ENCODE data around the gene DDX59. TPM values are rescaled to one million over a fixed set of nuclear protein-coding genes. Genes with fewer than 3 reads are reported as not detected.

The DDX59 gene
- total RNA-seq, 2 donors from 2014 or later = 19.5 to 28.1 TPM

DNA sequence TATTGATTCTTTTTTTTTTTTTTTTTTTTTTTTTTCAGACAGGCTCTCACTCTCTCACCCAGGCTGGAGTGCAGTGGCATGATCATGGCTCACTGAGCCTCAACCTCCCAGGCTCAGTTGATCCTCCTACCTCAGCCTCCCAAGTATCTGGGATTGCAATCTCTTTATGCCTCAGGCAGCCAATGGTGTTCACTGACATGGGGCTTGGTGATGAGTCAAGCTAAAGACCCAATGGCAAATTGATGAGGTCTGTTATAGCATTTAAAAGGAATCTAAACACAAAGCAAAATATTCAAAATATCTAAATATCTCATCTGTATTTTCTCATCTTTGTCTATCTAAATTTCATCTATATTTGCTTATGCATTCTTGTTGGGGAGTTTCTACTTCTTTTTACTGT lies 38.5 kb upstream of the DDX59 start:
- Histone ChIP-seq H3K9me3 (no peaks in the 10 kb centered on the region), H3K36me3 (no peaks in the 10 kb centered on the region), H3K4me1 (replicated peaks) (no peaks in the 10 kb centered on the region), H3K27me3 (replicated peaks; ENCODE audit: insufficient read depth) (no peaks in the 10 kb centered on the region), H3K4me3 (no peak overlapping the region), H3K27ac (no peak overlapping the region)
- no peak for DNase-seq (ENCODE audit: low spot score)
- TF ChIP-seq POLR2A (IDR thresholded peaks at IDR 0.05) (no peak), POLR2AphosphoS5 (IDR thresholded peaks at IDR 0.05) (no peak)
- TF ChIP-seq, protein P1, sequence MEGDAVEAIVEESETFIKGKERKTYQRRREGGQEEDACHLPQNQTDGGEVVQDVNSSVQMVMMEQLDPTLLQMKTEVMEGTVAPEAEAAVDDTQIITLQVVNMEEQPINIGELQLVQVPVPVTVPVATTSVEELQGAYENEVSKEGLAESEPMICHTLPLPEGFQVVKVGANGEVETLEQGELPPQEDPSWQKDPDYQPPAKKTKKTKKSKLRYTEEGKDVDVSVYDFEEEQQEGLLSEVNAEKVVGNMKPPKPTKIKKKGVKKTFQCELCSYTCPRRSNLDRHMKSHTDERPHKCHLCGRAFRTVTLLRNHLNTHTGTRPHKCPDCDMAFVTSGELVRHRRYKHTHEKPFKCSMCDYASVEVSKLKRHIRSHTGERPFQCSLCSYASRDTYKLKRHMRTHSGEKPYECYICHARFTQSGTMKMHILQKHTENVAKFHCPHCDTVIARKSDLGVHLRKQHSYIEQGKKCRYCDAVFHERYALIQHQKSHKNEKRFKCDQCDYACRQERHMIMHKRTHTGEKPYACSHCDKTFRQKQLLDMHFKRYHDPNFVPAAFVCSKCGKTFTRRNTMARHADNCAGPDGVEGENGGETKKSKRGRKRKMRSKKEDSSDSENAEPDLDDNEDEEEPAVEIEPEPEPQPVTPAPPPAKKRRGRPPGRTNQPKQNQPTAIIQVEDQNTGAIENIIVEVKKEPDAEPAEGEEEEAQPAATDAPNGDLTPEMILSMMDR (IDR thresholded peaks at IDR 0.05) = no peak
- intact Hi-C loops (cut with DNase I) = no loop called here

DNA sequence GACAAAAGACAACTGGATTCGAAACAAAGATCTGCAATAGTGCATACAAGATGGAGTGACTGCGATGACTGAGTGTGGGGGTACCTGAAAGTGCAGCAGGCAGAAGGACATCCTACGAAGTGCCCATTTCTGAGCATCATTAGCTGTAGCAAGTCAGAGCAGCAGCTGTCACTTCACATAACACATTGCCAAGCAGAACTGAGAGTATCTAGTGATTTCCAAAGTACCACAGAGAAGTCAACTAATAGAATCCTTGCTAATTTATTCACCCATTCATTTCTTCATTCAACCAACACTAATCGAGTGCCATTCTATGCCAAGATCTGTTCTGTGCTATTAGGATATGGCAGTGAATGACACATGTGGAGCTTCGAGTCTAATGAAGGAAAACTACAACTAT lies 37.4 kb upstream of the DDX59 start:
- H3K27me3 ChIP-seq (replicated peaks; ENCODE audit: insufficient read depth) = no peaks in the 10 kb centered on the region
- H3K4me3 ChIP-seq = no peak overlapping the region
- H3K9me3 ChIP-seq = no peaks in the 10 kb centered on the region
- no peak overlapping the region for H3K27ac ChIP-seq
- no peaks in the 10 kb centered on the region for H3K36me3 ChIP-seq
- no peak for TF ChIP-seq POLR2AphosphoS5 (IDR thresholded peaks at IDR 0.05)
- DNase-seq (ENCODE audit: low spot score) = no peak
- no peaks in the 10 kb centered on the region for H3K4me1 ChIP-seq (replicated peaks)
- 86% methylated on average over 5 of the region's 5 CpGs for WGBS
- intact Hi-C loops (cut with DNase I) = no loop called here

DNA sequence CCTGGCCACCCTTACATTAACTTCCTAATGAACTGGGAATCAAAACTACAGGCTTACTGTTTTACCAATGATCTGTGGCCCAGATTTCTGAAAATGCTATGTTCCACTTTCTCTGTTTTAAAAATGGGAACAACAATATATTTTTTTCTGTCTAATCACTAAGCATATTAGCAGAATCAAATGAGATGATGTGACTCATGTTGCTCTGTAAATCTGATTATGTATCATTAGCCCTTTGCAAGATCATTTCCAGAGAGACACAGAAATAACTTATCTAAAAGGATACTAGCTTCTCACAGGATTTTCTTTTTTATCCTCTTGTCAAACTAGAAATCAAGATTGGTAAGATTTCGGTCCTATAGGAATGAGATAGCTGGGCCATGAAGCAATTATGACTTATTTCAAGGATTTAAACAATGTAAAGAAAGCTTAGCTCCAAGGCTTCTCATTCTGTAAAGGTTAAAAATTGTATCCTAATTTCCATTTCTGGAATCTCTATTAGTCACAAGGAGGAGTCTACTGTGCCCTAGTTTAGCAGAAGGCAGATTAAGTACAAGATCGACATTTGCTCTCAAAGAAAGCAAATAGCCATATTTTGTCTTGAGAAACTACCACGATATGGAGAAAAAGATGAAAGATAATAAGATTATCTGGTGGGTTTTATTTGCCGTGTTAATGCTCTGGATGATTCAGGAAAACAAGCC lies 36.6 kb upstream of the DDX59 start:
- H3K9me3 ChIP-seq = no peaks in the 10 kb centered on the region
- no peaks in the 10 kb centered on the region for H3K27me3 ChIP-seq (replicated peaks; ENCODE audit: insufficient read depth)
- intact Hi-C loops (cut with DNase I) = no loop called here
- no peaks in the 10 kb centered on the region for H3K36me3 ChIP-seq
- TF ChIP-seq POLR2AphosphoS5 (IDR thresholded peaks at IDR 0.05) (no peak), POLR2A (IDR thresholded peaks at IDR 0.05) (no peak)
- TF ChIP-seq, protein P1 (IDR thresholded peaks at IDR 0.05) = no peak
- no peak for DNase-seq (ENCODE audit: low spot score)
- 68% methylated on average over 4 of the region's 4 CpGs for WGBS
- no peak overlapping the region for H3K27ac ChIP-seq
- no peaks in the 10 kb centered on the region for H3K4me1 ChIP-seq (replicated peaks)
- H3K4me3 ChIP-seq = no peak overlapping the region

GRCh38 chr1:200704986-200705500 lies 35.3 kb upstream of the DDX59 start:
- Histone ChIP-seq H3K36me3 (no peaks in the 10 kb centered on the region), H3K9me3 (no peaks in the 10 kb centered on the region), H3K4me1 (replicated peaks) (no peaks in the 10 kb centered on the region), H3K27ac (no peak overlapping the region), H3K27me3 (replicated peaks; ENCODE audit: insufficient read depth) (no peaks in the 10 kb centered on the region), H3K4me3 (no peak overlapping the region)
- intact Hi-C loops (cut with DNase I) = no loop called here
- WGBS = 61% methylated on average over 3 of the region's 3 CpGs
- no peak for DNase-seq (ENCODE audit: low spot score)
- TF ChIP-seq POLR2AphosphoS5 (IDR thresholded peaks at IDR 0.05) (no peak), POLR2A (IDR thresholded peaks at IDR 0.05) (no peak)
- TF ChIP-seq, protein P1 (IDR thresholded peaks at IDR 0.05) = no peak

- H3K27ac ChIP-seq = no peak overlapping the region
- no peaks in the 10 kb centered on the region for H3K4me1 ChIP-seq (replicated peaks)
- no peaks in the 10 kb centered on the region for H3K36me3 ChIP-seq
- H3K27me3 ChIP-seq (replicated peaks; ENCODE audit: insufficient read depth) = no peaks in the 10 kb centered on the region
- 56% methylated on average over 1 of the region's 1 CpG for WGBS
- no peak for DNase-seq (ENCODE audit: low spot score)
- intact Hi-C loops (cut with DNase I) = no loop called here
- no peaks in the 10 kb centered on the region for H3K9me3 ChIP-seq
- TF ChIP-seq POLR2AphosphoS5 (IDR thresholded peaks at IDR 0.05) (no peak), POLR2A (IDR thresholded peaks at IDR 0.05) (no peak)
- TF ChIP-seq, protein P1 (IDR thresholded peaks at IDR 0.05) = no peak
- no peak overlapping the region for H3K4me3 ChIP-seq
Observed at GRCh38 chr1:200699871-200700270, 30.2 kb upstream of the DDX59 start.

Data from prostate gland (tissue), 2 donors.